Smooth muscle cell (in vitro differentiated cells): ENCODE results near the gene SPG7. TPM values are rescaled to one million over a fixed set of nuclear protein-coding genes. Genes with fewer than 3 reads are reported as not detected.

Experiments used
- DNase-seq: peaks from one replicate; lab custom pipeline; 2025; ENCODE audit not compliant: unreplicated experiment; lab: John Stamatoyannopoulos, UW
- H2AFZ ChIP-seq: fragments of 200-600 bp; sonication (generic); 2 replicates; pipeline ENCODE4 v1.6.0; 2016; ENCODE audit warnings: antibody characterized with exemption, low read depth, mild to moderate bottlenecking
- H3F3A ChIP-seq: fragments of 200-600 bp; sonication (generic); 2 replicates; pipeline ENCODE4 v1.6.0; 2017; ENCODE audit warnings: antibody characterized with exemption, low read depth
- H3K27ac ChIP-seq: fragments of 200-600 bp; sonication (generic); 2 replicates; pipeline ENCODE4 v1.5.1; 2016; ENCODE audit warnings: low read depth, mild to moderate bottlenecking
- H3K27me3 ChIP-seq: fragments of 200-600 bp; sonication (generic); 2 replicates; pipeline ENCODE4 v1.6.1; 2016; ENCODE audit warnings: low read depth, mild to moderate bottlenecking
- H3K36me3 ChIP-seq: fragments of 200-600 bp; sonication (generic); 2 replicates; pipeline ENCODE4 v1.5.1; 2016; ENCODE audit warnings: low read depth
- H3K4me1 ChIP-seq: fragments of 200-600 bp; sonication (generic); 2 replicates; pipeline ENCODE4 v1.5.1; 2016; ENCODE audit warnings: low read depth
- H3K4me2 ChIP-seq: fragments of 200-600 bp; sonication (generic); 2 replicates; pipeline ENCODE4 v1.6.0; 2016; ENCODE audit warnings: mild to moderate bottlenecking
- H3K4me3 ChIP-seq: fragments of 200-600 bp; sonication (generic); 2 replicates; pipeline ENCODE4 v1.5.1; 2016; ENCODE audit warnings: mild to moderate bottlenecking
- H3K79me2 ChIP-seq: fragments of 200-600 bp; sonication (generic); 2 replicates; pipeline ENCODE4 v1.6.0; 2016; ENCODE audit warnings: low read depth, mild to moderate bottlenecking
- H3K9ac ChIP-seq: fragments of 200-600 bp; sonication (generic); 2 replicates; pipeline ENCODE4 v1.6.0; 2016; ENCODE audit warnings: low read depth
- H3K9me3 ChIP-seq: fragments of 200-600 bp; sonication (generic); replicated peaks from 2 replicates; pipeline ENCODE4 v1.5.1; 2016; ENCODE audit warnings: low read depth
- H4K20me1 ChIP-seq: fragments of 200-600 bp; sonication (generic); 2 replicates; pipeline ENCODE4 v1.6.0; 2016; ENCODE audit warnings: low read depth
- CTCF ChIP-seq: fragments of 200-600 bp; sonication (generic); IDR thresholded peaks from 2 replicates; pipeline ENCODE4 v1.5.1; 2017; ENCODE audit warnings: borderline replicate concordance, mild to moderate bottlenecking, antibody characterized with exemption; ENCODE audit not compliant: insufficient read depth, poor library complexity, severe bottlenecking
- WGBS: methylation state at CpG from one replicate; pipeline ENCODE4 v1.1.7; 2016; ENCODE audit warnings: low lambda C conversion rate; 5-methylcytosine and 5-hydroxymethylcytosine counted together
- polyA plus RNA-seq: library from polyadenylated mRNA; unstranded; fragments of >200 nt; fragmentation: Nextera tagmentation; extraction: Ambion mirVana; gene quantifications from 2 replicates; pipeline ENCODE4 v1.2.1, GENCODE V29; 2016
- total RNA-seq: library from RNA; depleted of rRNA; stranded (reverse); fragments of >200 nt; gene quantifications from 2 replicates; pipeline ENCODE4 v1.2.3, GENCODE V29; 2014

SPG7 gene
- total and polyA plus RNA-seq, 2 experiments from 2014 or later = 49.3 to 61.4 TPM

DNA sequence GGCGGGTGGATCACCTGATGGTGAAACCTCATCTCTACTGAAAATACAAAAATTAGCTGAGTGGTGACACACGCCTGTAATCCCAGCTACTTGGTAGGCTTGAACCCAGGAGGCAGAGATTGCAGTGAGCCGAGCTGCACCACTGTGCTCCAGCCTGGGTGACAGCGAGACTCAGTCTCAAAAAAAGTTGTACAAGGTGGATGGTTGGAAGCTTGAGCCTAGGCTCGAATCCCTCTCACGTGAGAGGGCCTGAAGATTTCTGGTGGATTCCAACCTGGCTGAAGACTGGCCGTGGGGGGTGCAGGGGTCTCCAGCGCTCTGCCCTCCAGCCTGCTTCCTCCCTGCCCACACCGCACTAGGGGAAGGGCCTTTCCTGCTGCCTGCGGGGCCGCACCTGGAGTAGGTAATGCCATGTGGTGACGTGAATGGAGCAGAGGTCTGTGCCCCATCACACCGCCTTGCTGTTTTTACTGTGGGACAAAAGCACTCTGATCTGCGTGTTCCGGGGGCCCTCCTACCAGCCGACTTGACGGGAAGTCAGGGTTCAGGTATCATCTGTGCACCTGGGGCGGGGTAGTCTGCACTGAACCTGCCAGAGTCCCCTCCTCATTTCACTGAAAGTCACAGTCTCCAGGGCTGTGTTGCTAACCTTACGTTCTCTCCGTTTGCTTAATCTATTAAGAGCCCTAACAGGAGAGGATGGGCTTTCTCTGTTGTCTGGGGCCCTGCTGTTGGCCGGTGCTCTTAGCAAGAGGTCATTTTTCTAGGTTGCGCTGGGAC lies 56.5 kb downstream of the SPG7 start:
- H4K20me1 ChIP-seq = peaks cover 65% of the 10 kb centered on the region
- WGBS = 64% methylated on average over 22 of the region's 22 CpGs
- peaks cover 27% of the 10 kb centered on the region for H3K79me2 ChIP-seq

DNA sequence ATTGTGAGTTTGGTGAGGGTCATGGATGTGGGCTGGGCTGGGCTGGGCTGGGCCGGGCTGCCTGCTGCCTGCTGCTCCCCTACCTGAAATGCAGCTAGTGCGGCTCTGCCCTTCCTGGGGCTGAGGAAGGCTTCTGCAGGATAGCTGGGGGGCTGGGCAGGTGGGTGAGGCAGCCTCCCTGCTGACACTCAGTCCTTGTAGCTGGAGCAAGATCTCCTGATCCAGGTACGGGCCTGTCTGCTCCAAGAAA lies 57.0 kb downstream of the SPG7 start:
- H3K36me3 ChIP-seq = peaks cover 7% of the 10 kb centered on the region
- H2AFZ ChIP-seq = no peak overlapping the region
- peaks cover 65% of the 10 kb centered on the region for H4K20me1 ChIP-seq
- H3K79me2 ChIP-seq = peaks cover 27% of the 10 kb centered on the region
- H3K4me1 ChIP-seq = peaks cover 24% of the 10 kb centered on the region
- H3K9me3 ChIP-seq = no peaks in the 10 kb centered on the region
- peak overlapping the region; percentile 44 for H3K4me2 ChIP-seq
- no peak overlapping the region for H3K27ac ChIP-seq
- DNase-seq = no peak
- H3K27me3 ChIP-seq = no peaks in the 10 kb centered on the region
- H3F3A ChIP-seq = peaks cover 27% of the 10 kb centered on the region
- no peak overlapping the region for H3K4me3 ChIP-seq
- H3K9ac ChIP-seq = no peak overlapping the region
- no peak for TF ChIP-seq CTCF
- WGBS = 16% methylated on average over 3 of the region's 3 CpGs

More for the DNA sequence above, 56.5 kb downstream of the SPG7 start:
- Histone ChIP-seq H3K4me1 (peaks cover 25% of the 10 kb centered on the region), H3K9me3 (no peaks in the 10 kb centered on the region), H3K4me3 (no peak overlapping the region), H3F3A (peaks cover 27% of the 10 kb centered on the region), H3K4me2 (no peak overlapping the region), H3K27me3 (no peaks in the 10 kb centered on the region), H3K36me3 (peaks cover 7% of the 10 kb centered on the region), H3K27ac (no peak overlapping the region), H2AFZ (no peak overlapping the region), H3K9ac (no peak overlapping the region)
- no peak for DNase-seq
- no peak for TF ChIP-seq CTCF

DNA sequence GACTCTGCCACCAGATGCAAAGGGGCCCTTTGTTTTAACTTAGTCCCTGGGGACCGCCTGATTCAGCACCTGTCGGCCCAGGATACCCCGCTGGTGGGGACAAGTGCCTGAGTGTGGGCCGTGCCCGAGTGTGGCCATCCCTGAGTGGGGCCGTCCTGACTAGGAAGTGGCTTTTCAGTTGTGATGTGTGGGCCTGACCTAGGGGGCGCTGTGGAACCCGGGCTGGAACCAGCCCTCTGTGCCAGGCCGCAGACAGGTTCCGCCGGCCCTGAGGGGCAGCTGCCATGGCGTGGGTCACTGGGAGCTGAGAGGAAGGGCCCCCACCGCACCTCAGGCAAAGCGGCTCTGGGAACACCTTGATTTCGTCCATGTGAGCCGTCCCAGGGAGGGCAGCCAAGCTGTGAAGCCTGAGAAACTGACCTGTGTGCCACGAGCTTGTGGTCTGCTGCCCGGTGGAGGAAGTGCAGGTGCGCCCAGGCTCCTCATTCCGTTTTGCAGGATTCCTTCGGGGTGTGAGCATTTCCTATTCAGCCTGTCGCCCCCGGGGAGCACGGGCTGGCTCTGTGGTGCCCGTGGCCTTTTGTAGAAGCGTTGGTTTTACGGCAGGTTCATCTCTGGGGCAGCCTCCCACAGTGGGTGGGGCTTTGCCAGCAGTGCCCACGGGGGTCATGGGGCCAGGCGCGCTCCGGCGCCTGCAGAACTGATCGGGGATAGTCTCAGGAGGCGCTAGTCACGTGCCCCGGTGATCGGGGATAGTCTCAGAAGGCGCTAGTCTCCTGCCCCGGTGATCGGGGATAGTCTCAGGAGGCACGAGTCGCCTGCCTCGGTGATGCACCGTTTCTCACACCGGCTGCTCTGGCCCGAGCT lies 57.5 kb downstream of the SPG7 start:
- TF ChIP-seq CTCF = peak; percentile 50
- Histone ChIP-seq H3K9ac (no peak overlapping the region), H3K4me2 (peak overlapping the region; percentile 44), H3F3A (peaks cover 27% of the 10 kb centered on the region), H3K27ac (no peak overlapping the region), H4K20me1 (peaks cover 63% of the 10 kb centered on the region), H3K79me2 (peaks cover 25% of the 10 kb centered on the region), H3K4me1 (peaks cover 24% of the 10 kb centered on the region), H3K27me3 (no peaks in the 10 kb centered on the region), H3K9me3 (no peaks in the 10 kb centered on the region), H2AFZ (no peak overlapping the region), H3K36me3 (peaks cover 7% of the 10 kb centered on the region), H3K4me3 (no peak overlapping the region)
- 14% methylated on average over 46 of the region's 46 CpGs for WGBS
- DNase-seq = no peak
